Common myeloid progenitor, CD34-positive (primary cell): ENCODE data around the gene NOVA1.

Experiments used
- CTCF ChIA-PET: fragments of 350-600 bp; sonication (Branson Sonifier 250); formaldehyde crosslinking; loops from one replicate; lab custom pipeline; 2021; ENCODE audit warnings: antibody characterized with exemption; lab: Charles Lee
- POLR2A ChIA-PET: fragments of 350-600 bp; sonication (Branson Sonifier 250); formaldehyde crosslinking; loops from one replicate; lab custom pipeline; 2021; ENCODE audit warnings: antibody characterized with exemption; lab: Charles Lee
- DNase-seq, 3 donors: peaks; one replicate each; pipeline versions ENCODE4 v3.0.0 to v3.0.0-alpha.2; 2013
- H3K27ac ChIP-seq, 2 experiments: 1 replicate in 1 of 2; 2 replicates in 1 of 2; pipeline ENCODE4 v1.7.0; 2013; ENCODE audit warnings: inconsistent platforms in 2 of 2, low read length in 2 of 2, mild to moderate bottlenecking in 2 of 2, low read depth in 1 of 2, moderate library complexity in 1 of 2; ENCODE audit not compliant: severe bottlenecking in 2 of 2, insufficient read depth in 1 of 2, poor library complexity in 1 of 2
- H3K27me3 ChIP-seq, 5 experiments: replicated peaks in 2 of 5; 1 replicate in 3 of 5; 2 replicates in 2 of 5; pipeline versions ENCODE4 v1.6.1 to v1.7.0; 2013; ENCODE audit warnings: low read length in 4 of 5, mild to moderate bottlenecking in 2 of 5, moderate library complexity in 2 of 5, inconsistent platforms in 1 of 5; ENCODE audit not compliant: insufficient read depth in 5 of 5, control insufficient read depth in 4 of 5
- H3K36me3 ChIP-seq, 4 experiments: 1 replicate in 2 of 4; 2 replicates in 2 of 4; pipeline versions ENCODE4 v1.6.1 to v1.7.0; 2013; ENCODE audit warnings: low read length in 3 of 4, control low read depth in 1 of 4, mild to moderate bottlenecking in 1 of 4; ENCODE audit not compliant: control insufficient read depth in 4 of 4, insufficient read depth in 4 of 4
- H3K4me1 ChIP-seq, 4 experiments: 1 replicate in 3 of 4; 2 replicates in 1 of 4; pipeline versions ENCODE4 v1.6.1 to v1.7.1; 2013; ENCODE audit warnings: low read length in 3 of 4, mild to moderate bottlenecking in 3 of 4, control low read depth in 1 of 4, inconsistent platforms in 1 of 4, moderate library complexity in 1 of 4; ENCODE audit not compliant: control insufficient read depth in 4 of 4, insufficient read depth in 4 of 4; ENCODE audit errors: control extremely low read depth in 1 of 4
- H3K4me3 ChIP-seq, 7 experiments: 1 replicate in 4 of 7; 2 replicates in 3 of 7; pipeline versions ENCODE4 v1.5.1 to v1.7.0; 2013; ENCODE audit warnings: mild to moderate bottlenecking in 7 of 7, low read length in 6 of 7, moderate library complexity in 6 of 7, inconsistent platforms in 2 of 7, low read depth in 2 of 7, control low read depth in 1 of 7; ENCODE audit not compliant: insufficient read depth in 4 of 7, control insufficient read depth in 1 of 7; ENCODE audit errors: extremely low read depth in 1 of 7
- H3K9me3 ChIP-seq, 5 experiments: 1 replicate in 4 of 5; 2 replicates in 1 of 5; pipeline versions ENCODE4 v1.6.1 to v1.7.1; 2013; ENCODE audit warnings: low read length in 4 of 5, mild to moderate bottlenecking in 2 of 5, inconsistent platforms in 1 of 5, low read depth in 1 of 5, moderate library complexity in 1 of 5; ENCODE audit not compliant: control insufficient read depth in 4 of 5, insufficient read depth in 2 of 5; ENCODE audit errors: control extremely low read depth in 1 of 5
- WGBS: methylation state at CpG from one replicate; pipeline ENCODE4 v1.1.5; 2013; ENCODE audit not compliant: insufficient coverage; 5-methylcytosine and 5-hydroxymethylcytosine counted together

The NOVA1 gene

GRCh38 chr14:26424537-26424936 lies 173.3 kb downstream of the NOVA1 start:
- ChIA-PET POLR2A (no interaction called here), CTCF (no interaction called here)
- no peak overlapping the region for H3K27ac ChIP-seq
- no peak for DNase-seq
- H3K4me3 ChIP-seq = no peak overlapping the region
- H3K4me1 ChIP-seq = no peaks in the 10 kb centered on the region
- H3K36me3 ChIP-seq = no peaks in the 10 kb centered on the region
- H3K27me3 ChIP-seq = no peaks in the 10 kb centered on the region
- WGBS = 53% methylated on average over 2 of the region's 2 CpGs
- H3K9me3 ChIP-seq = peaks cover 0 to 2% (median 0%) of the 10 kb centered on the region in 5 experiments

GRCh38 chr14:26415618-26416123 lies 182.2 kb downstream of the NOVA1 start:
- Histone ChIP-seq H3K4me1 (no peaks in the 10 kb centered on the region), H3K36me3 (no peaks in the 10 kb centered on the region), H3K27me3 (no peaks in the 10 kb centered on the region), H3K27ac (no peak overlapping the region), H3K9me3 (peaks cover 0 to 2% (median 0%) of the 10 kb centered on the region in 5 experiments), H3K4me3 (no peak overlapping the region)
- 93% methylated on average over 5 of the region's 7 CpGs for WGBS
- POLR2A ChIA-PET = no interaction called here
- no peak for DNase-seq
- CTCF ChIA-PET = no interaction called here

- no peaks in the 10 kb centered on the region for H3K4me1 ChIP-seq
- DNase-seq = no peak
- no peak overlapping the region for H3K4me3 ChIP-seq
- no peak overlapping the region for H3K27ac ChIP-seq
- no peaks in the 10 kb centered on the region for H3K27me3 ChIP-seq
- no peaks in the 10 kb centered on the region for H3K36me3 ChIP-seq
- peaks cover 0 to 2% (median 0%) of the 10 kb centered on the region in 5 experiments for H3K9me3 ChIP-seq
- ChIA-PET POLR2A (no interaction called here), CTCF (no interaction called here)
These were observed 182.9 kb downstream of the NOVA1 start for GRCh38 chr14:26414926-26415325.

- H3K4me3 ChIP-seq = no peak overlapping the region
- no peak for DNase-seq
- no peaks in the 10 kb centered on the region for H3K36me3 ChIP-seq
- H3K9me3 ChIP-seq = peaks cover 0 to 2% (median 0%) of the 10 kb centered on the region in 5 experiments
- no peaks in the 10 kb centered on the region for H3K27me3 ChIP-seq
- CTCF ChIA-PET = no interaction called here
- H3K4me1 ChIP-seq = no peaks in the 10 kb centered on the region
- POLR2A ChIA-PET = no interaction called here
- no peak overlapping the region for H3K27ac ChIP-seq
- WGBS = no CpG with 5 or more reads among the region's 1 CpG
These were observed 183.7 kb downstream of the NOVA1 start for GRCh38 chr14:26414103-26414502.

GRCh38 chr14:26412421-26412820 lies 185.4 kb downstream of the NOVA1 start:
- Histone ChIP-seq H3K27me3 (no peaks in the 10 kb centered on the region), H3K9me3 (peaks cover 0 to 2% (median 0%) of the 10 kb centered on the region in 5 experiments), H3K36me3 (no peaks in the 10 kb centered on the region), H3K4me1 (no peaks in the 10 kb centered on the region), H3K4me3 (no peak overlapping the region), H3K27ac (no peak overlapping the region)
- ChIA-PET CTCF (no interaction called here), POLR2A (no interaction called here)
- no peak for DNase-seq
- WGBS = no CpG with 5 or more reads among the region's 3 CpGs

GRCh38 chr14:26410189-26410685 lies 187.6 kb downstream of the NOVA1 start:
- H3K36me3 ChIP-seq = no peaks in the 10 kb centered on the region
- no peaks in the 10 kb centered on the region for H3K4me1 ChIP-seq
- peaks cover 0 to 2% (median 0%) of the 10 kb centered on the region in 5 experiments for H3K9me3 ChIP-seq
- H3K27me3 ChIP-seq = no peaks in the 10 kb centered on the region
- ChIA-PET POLR2A (interaction anchor here (0.5 kb wide), 1 partner anchor 40 kb away, joined by 5 read pairs; no protein-coding TSS in a partner anchor), CTCF (no interaction called here)
- no peak overlapping the region for H3K27ac ChIP-seq
- no peak for DNase-seq
- H3K4me3 ChIP-seq = no peak overlapping the region

GRCh38 chr14:26404927-26405326 lies 192.9 kb downstream of the NOVA1 start:
- no peak overlapping the region for H3K4me3 ChIP-seq
- H3K36me3 ChIP-seq = no peaks in the 10 kb centered on the region
- H3K27ac ChIP-seq = no peak overlapping the region
- ChIA-PET POLR2A (no interaction called here), CTCF (no interaction called here)
- peaks cover 0 to 8% (median 3%) of the 10 kb centered on the region in 5 experiments for H3K27me3 ChIP-seq
- no peak for DNase-seq
- WGBS = 93% methylated on average over 2 of the region's 7 CpGs
- no peaks in the 10 kb centered on the region for H3K9me3 ChIP-seq
- H3K4me1 ChIP-seq = no peaks in the 10 kb centered on the region
